GM12878 (cell line): ENCODE measurements around the gene PLAGL1. TPM values are rescaled to one million over a fixed set of nuclear protein-coding genes. Genes with fewer than 3 reads are reported as not detected.

Experiments
- ATAC-seq: fragments of 200-7000 bp; cut with Tn5 transposase; 3 replicates; pipeline ENCODE4 v1.9.1; 2020; ENCODE audit warnings: mild to moderate bottlenecking, moderate library complexity
- Bru-seq: library from RNA; stranded (reverse); fragments of 400-500 nt; gene quantifications from one replicate; lab custom pipeline; 2021; lab: Mats Ljungman, UMichigan
- BruChase-seq, 2 experiments: library from RNA; stranded (reverse); fragments of 400-500 nt; gene quantifications; one replicate each; lab custom pipeline; 2021; lab: Mats Ljungman, UMichigan
- BruUV-seq: library from RNA; stranded (reverse); fragments of 400-500 nt; replicated peaks from 2 replicates; lab custom pipeline; 2021; lab: Mats Ljungman, UMichigan
- CTCF ChIA-PET: fragments of 300-600 bp; sonication (Branson Sonifier 250); formaldehyde crosslinking; extraction: SDS; loops from one replicate; lab custom pipeline; 2021; ENCODE audit warnings: inconsistent platforms; lab: Yijun Ruan, JAX
- POLR2A ChIA-PET: fragments of 350-600 bp; formaldehyde crosslinking; extraction: SDS; loops from one replicate; lab custom pipeline; 2021; ENCODE audit warnings: inconsistent platforms; lab: Charles Lee
- RAD21 ChIA-PET: fragments of 300-600 bp; sonication (Branson Sonifier 250); formaldehyde crosslinking; loops from one replicate; lab custom pipeline; 2023; ENCODE audit warnings: antibody characterized with exemption; ENCODE audit not compliant: unreplicated experiment; lab: Charles Lee
- SMC1A ChIA-PET: fragments of 300-600 bp; sonication (Branson Sonifier 250); formaldehyde crosslinking; loops from one replicate; lab custom pipeline; 2023; ENCODE audit not compliant: unreplicated experiment, uncharacterized antibody; lab: Charles Lee
- DNase-seq: peaks from one replicate; pipeline ENCODE4 v3.0.0-alpha.2; 2011; ENCODE audit warnings: low read depth, low spot score
- FAIRE-seq: peaks from 3 replicates; lab custom pipeline; 2011; peaks lifted over from hg19 to GRCh38; lab: Jason Lieb, UNC
- H2AFZ ChIP-seq: 2 replicates; pipeline ENCODE4 v1.6.0; 2011; ENCODE audit warnings: low read depth, low read length, control low read depth; ENCODE audit not compliant: control insufficient read depth
- H3K27ac ChIP-seq: 2 replicates; pipeline ENCODE4 v1.5.1; 2011; ENCODE audit warnings: control low read depth; ENCODE audit not compliant: control insufficient read depth, insufficient read depth
- H3K27me3 ChIP-seq, 2 experiments: replicated peaks in 1 of 2; 2 replicates each; pipeline versions ENCODE4 v1.6.0 to v1.6.1; 2011; ENCODE audit warnings: low read length in 1 of 2; ENCODE audit not compliant: control insufficient read depth in 2 of 2, insufficient read depth in 2 of 2
- H3K36me3 ChIP-seq, 2 experiments: 2 replicates each; pipeline ENCODE4 v1.5.1; 2011; ENCODE audit warnings: low read length in 1 of 2; ENCODE audit not compliant: control insufficient read depth in 2 of 2, insufficient read depth in 2 of 2
- H3K4me1 ChIP-seq: 2 replicates; pipeline ENCODE4 v1.6.1; 2011; ENCODE audit warnings: mild to moderate bottlenecking, low read length, moderate library complexity, mixed read lengths; ENCODE audit not compliant: control insufficient read depth, insufficient read depth
- H3K4me2 ChIP-seq: 2 replicates; pipeline ENCODE4 v1.6.0; 2011; ENCODE audit warnings: control low read depth; ENCODE audit not compliant: control insufficient read depth, insufficient read depth
- H3K4me3 ChIP-seq: fragments of 200-600 bp; sonication (generic); 2 replicates; pipeline ENCODE4 v1.5.1; 2016
- H3K79me2 ChIP-seq: 2 replicates; pipeline ENCODE4 v1.6.0; 2011; ENCODE audit warnings: low read length; ENCODE audit not compliant: control insufficient read depth, insufficient read depth
- H3K9ac ChIP-seq: 2 replicates; pipeline ENCODE4 v1.8.0; 2011; ENCODE audit warnings: low read length, control low read depth, mixed read lengths; ENCODE audit not compliant: control insufficient read depth, insufficient read depth
- H3K9me3 ChIP-seq: replicated peaks from 3 replicates; pipeline ENCODE4 v1.5.1; 2011; ENCODE audit warnings: mild to moderate bottlenecking, low read length; ENCODE audit not compliant: control insufficient read depth, insufficient read depth
- H4K20me1 ChIP-seq: 2 replicates; pipeline ENCODE4 v1.6.0; 2011; ENCODE audit not compliant: control insufficient read depth, insufficient read depth
- EGR1 ChIP-seq, 2 experiments: IDR thresholded peaks; 1 replicate in 1 of 2; 2 replicates in 1 of 2; pipeline ENCODE4 v1.6.1; 2011 to 2012; ENCODE audit warnings: low read depth in 2 of 2, low read length in 2 of 2, borderline replicate concordance in 1 of 2, mild to moderate bottlenecking in 1 of 2, moderate library complexity in 1 of 2
- HDAC6 ChIP-seq: fragments of 200-600 bp; sonication (generic); IDR thresholded peaks from one replicate; pipeline ENCODE4 v1.8.0; 2017; ENCODE audit warnings: antibody characterized with exemption; ENCODE audit not compliant: unreplicated experiment
- IKZF1 ChIP-seq: fragments of 450-650 bp; conservative IDR thresholded peaks from 2 replicates; pipeline ENCODE4 v1.6.1; 2017; ENCODE audit warnings: antibody characterized with exemption, mild to moderate bottlenecking
- MYC ChIP-seq: IDR thresholded peaks from 2 replicates; pipeline ENCODE4 v1.6.1; 2011; ENCODE audit warnings: mild to moderate bottlenecking, low read length, moderate library complexity, inconsistent platforms; ENCODE audit not compliant: insufficient read depth, insufficient replicate concordance, insufficient read length, severe bottlenecking
- POLR2A ChIP-seq: IDR thresholded peaks from 2 replicates; pipeline ENCODE4 v1.6.1; 2011; ENCODE audit warnings: low read depth, mild to moderate bottlenecking, low read length
- YY1 ChIP-seq: IDR thresholded peaks from 2 replicates; pipeline ENCODE4 v1.6.1; 2011; ENCODE audit warnings: low read depth, mild to moderate bottlenecking, low read length
- ZNF384 ChIP-seq: IDR thresholded peaks from 2 replicates; pipeline ENCODE4 v1.6.1; 2012; ENCODE audit warnings: low read depth, mild to moderate bottlenecking, low read length, improper control_type of control experiment, borderline replicate concordance
- WGBS: methylation state at CpG from one replicate; pipeline ENCODE4 v1.1.6; 2016; ENCODE audit warnings: low lambda C conversion rate; ENCODE audit not compliant: insufficient replicate concordance, insufficient coverage; ENCODE audit errors: missing lambda C conversion rate; 5-methylcytosine and 5-hydroxymethylcytosine counted together
- in situ Hi-C: fragments of 300-500 bp; cut with MboI; formaldehyde crosslinking; loops from 9 replicates; pipeline ENCODE4 v1.14.3; 2018; ENCODE audit warnings: mixed read lengths
- intact Hi-C: fragments of 100-400 bp; cut with micrococcal nuclease; formaldehyde crosslinking; loops from one replicate; pipeline ENCODE4 v1.14.2; 2022; ENCODE audit not compliant: unreplicated experiment
- long read RNA-seq, 2 experiments: library from polyadenylated mRNA; unstranded; transcript quantifications; one replicate each; pipeline ENCODE4 v2.0.0, GENCODE V29; 2019 to 2020
- polyA minus RNA-seq, 3 experiments: library from RNA; depleted of rRNA, polyadenylated mRNA; stranded (reverse); fragments of >200 nt; gene quantifications; 2 replicates each; pipeline ENCODE4 v1.2.3, GENCODE V29; 2011
- polyA plus RNA-seq, 11 experiments: library from polyadenylated mRNA; depleted of rRNA in 4 of 11; unstranded in 6 of 11; stranded (reverse) in 5 of 11; fragments of >200 nt; fragmentation: Nextera tagmentation in 4 of 11; fragmentation: Illumina TruSeq in 1 of 11; extraction: Ambion mirVana in 4 of 11; extraction: Trizol in 1 of 11; gene quantifications; 1 replicate in 1 of 11; 2 replicates in 10 of 11; pipeline versions ENCODE4 v1.2.1 to v1.2.3, GENCODE V29; 2011 to 2016; ENCODE audit warnings: inconsistent platforms in 2 of 11, missing spikeins in 2 of 11, low read depth in 1 of 11
- total RNA-seq, 4 experiments: library from RNA; depleted of rRNA in 3 of 4; stranded (reverse); fragments of >200 nt in 3 of 4; fragmentation: Illumina TruSeq in 1 of 4; extraction: Trizol in 1 of 4; gene quantifications; 2 replicates each; pipeline versions ENCODE4 v1.2.1 to v1.2.3, GENCODE V29; 2013 to 2021
- TF ChIP-seq, protein P1 (sequence below): IDR thresholded peaks from 2 replicates; pipeline ENCODE4 v1.6.1; 2011; ENCODE audit warnings: borderline replicate concordance, low read depth, mild to moderate bottlenecking, moderate library complexity, mixed read lengths, low read length; ENCODE audit not compliant: insufficient read depth; ENCODE audit errors: extremely low read length
- TF ChIP-seq, protein P2 (sequence below): IDR thresholded peaks from 2 replicates; pipeline ENCODE4 v1.6.1; 2012; ENCODE audit warnings: mild to moderate bottlenecking, low read depth, low read length

The PLAGL1 gene, protein sequence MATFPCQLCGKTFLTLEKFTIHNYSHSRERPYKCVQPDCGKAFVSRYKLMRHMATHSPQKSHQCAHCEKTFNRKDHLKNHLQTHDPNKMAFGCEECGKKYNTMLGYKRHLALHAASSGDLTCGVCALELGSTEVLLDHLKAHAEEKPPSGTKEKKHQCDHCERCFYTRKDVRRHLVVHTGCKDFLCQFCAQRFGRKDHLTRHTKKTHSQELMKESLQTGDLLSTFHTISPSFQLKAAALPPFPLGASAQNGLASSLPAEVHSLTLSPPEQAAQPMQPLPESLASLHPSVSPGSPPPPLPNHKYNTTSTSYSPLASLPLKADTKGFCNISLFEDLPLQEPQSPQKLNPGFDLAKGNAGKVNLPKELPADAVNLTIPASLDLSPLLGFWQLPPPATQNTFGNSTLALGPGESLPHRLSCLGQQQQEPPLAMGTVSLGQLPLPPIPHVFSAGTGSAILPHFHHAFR
- 56.9 and 63.3 TPM in 2 replicates for total RNA-seq (2013; cell fraction: nucleolus; rRNA removed)
- total RNA-seq (2014; rRNA removed) (3.3 and 5.4 TPM in 2 replicates), total RNA-seq (2014; rRNA removed; fragmentation: Illumina TruSeq; extraction: Trizol) (3.7 and 4.1 TPM in 2 replicates), total RNA-seq (2021) (7.5 and 8.5 TPM in 2 replicates), polyA plus RNA-seq (2011; rRNA removed) (16.6 and 19.1 TPM in 2 replicates), polyA plus RNA-seq (2014; fragmentation: Illumina TruSeq; extraction: Trizol) (6.4 and 8.8 TPM in 2 replicates), polyA plus RNA-seq (2014; fragmentation: Nextera tagmentation; extraction: Ambion mirVana) (1 to 10 TPM; 2.6 to 2.8 TPM), polyA plus RNA-seq (2014; rRNA removed) (6.0 and 7.4 TPM in 2 replicates), polyA plus RNA-seq (2016; fragmentation: Nextera tagmentation; extraction: Ambion mirVana) (1 to 10 TPM; 5.1 to 7.3 TPM), polyA minus RNA-seq (2011; rRNA and poly(A)+ RNA removed) (22.5 and 23.1 TPM in 2 replicates), Bru-seq, nascent RNA (percentile 62 among the genes with signal in this experiment), BruChase-seq, experiment 1, labeled RNA remaining after a 6-hour chase (percentile 74 among the genes with signal in this experiment), BruChase-seq, experiment 2, labeled RNA remaining after a 2-hour chase (percentile 66 among the genes with signal in this experiment)
- 9.9 TPM for polyA plus RNA-seq (2011; ENCODE audit: low read depth)
- 14.1 and 15.7 TPM in 2 replicates for polyA plus RNA-seq (2011; cell fraction: cytosol; rRNA removed)
- 64.4 and 82.1 TPM in 2 replicates for polyA plus RNA-seq (2011; cell fraction: nucleus; rRNA removed)
- polyA plus RNA-seq (2012): 11.5 and 14.1 TPM in 2 replicates
- polyA minus RNA-seq (2011; cell fraction: cytosol; rRNA and poly(A)+ RNA removed): 5.1 and 6.9 TPM in 2 replicates
- polyA minus RNA-seq (2011; cell fraction: nucleus; rRNA and poly(A)+ RNA removed): 28.7 and 30.2 TPM in 2 replicates
- long read RNA-seq, experiment 1, partial matches to known transcripts: 0 of 2 reads
- long read RNA-seq, experiment 1, other reads (novel, unspliced or antisense): 2 of 2 reads
- long read RNA-seq, experiment 2, partial matches to known transcripts: 0 of 4 reads
- long read RNA-seq, experiment 2, other reads (novel, unspliced or antisense): 4 of 4 reads

DNA sequence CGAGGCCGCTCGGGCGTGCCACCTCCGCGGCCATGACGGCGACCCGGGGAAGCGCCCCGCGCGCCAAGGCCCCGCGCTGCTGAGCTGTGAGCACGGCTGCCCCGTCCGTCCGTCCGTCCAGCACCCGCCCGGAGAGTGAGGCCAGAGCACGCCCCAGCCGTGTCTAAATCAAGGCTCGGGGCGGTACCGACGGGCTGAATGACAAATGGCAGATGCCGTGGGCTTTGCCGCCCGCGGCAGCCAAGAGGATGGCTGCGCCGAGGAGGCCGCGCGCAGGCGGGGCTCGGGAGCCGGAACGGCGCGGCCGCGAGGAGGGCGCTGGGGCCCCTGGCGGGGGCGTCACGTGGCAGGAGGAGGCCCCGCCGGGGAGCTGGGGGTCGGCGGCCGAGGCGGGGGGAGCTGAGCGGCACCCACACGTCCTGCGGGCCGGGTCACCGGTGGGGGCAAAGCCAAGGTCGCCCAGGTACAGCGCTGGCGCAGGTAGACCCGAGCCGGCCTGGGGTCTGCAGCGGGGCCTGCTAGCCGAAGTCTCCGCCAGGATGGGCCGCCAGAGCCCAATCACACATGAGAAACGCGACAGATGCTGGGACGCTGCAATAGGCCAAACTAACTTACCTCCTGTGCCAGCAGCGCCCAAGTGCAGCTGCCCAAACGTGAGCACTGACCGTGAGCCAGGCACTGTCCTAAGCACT lies at the start of gene PLAGL1:
Gene PLAGL1, minus strand, starts transcription at position 140 of the 692 bp plus-strand sequence. CDS start 60,123 bp downstream, outside the sequence.
- BruUV-seq: no TSS peak
- Histone ChIP-seq H2AFZ (peak within 1 kb of the TSS; percentile 55), H3K27ac (no peak within 1 kb of the TSS), H3K4me1 (no peaks in the 10 kb centered on the region), H3K4me2 (peak within 1 kb of the TSS; percentile 46; the same call in 1 of the 2 replicates), H3K79me2 (no peaks in the 10 kb centered on the region), H3K27me3 (peaks cover 0 to 3% of the 10 kb centered on the region in 2 experiments; a peak in 2 of 4 replicates), H4K20me1 (no peaks in the 10 kb centered on the region), H3K9ac (peak within 1 kb of the TSS; percentile 13; the same call in 1 of the 2 replicates), H3K36me3 (no peaks in the 10 kb centered on the region), H3K9me3 (no peaks in the 10 kb centered on the region), H3K4me3 (peak within 1 kb of the TSS; percentile 57)
- WGBS: 51% methylated on average over 31 of the region's 75 CpGs
- POLR2A ChIA-PET: no interaction called here
- FAIRE-seq: no peak
- TF ChIP-seq EGR1 (IDR thresholded peaks at IDR 0.05; ENCODE audit: borderline replicate concordance in 1 of 2, low read depth in 2 of 2, low read length in 2 of 2): peak in 1 of 2 experiments; percentile 39; a peak in 1 of 3 replicates
- TF ChIP-seq POLR2A: peak; percentile 72
- TF ChIP-seq, protein P1, sequence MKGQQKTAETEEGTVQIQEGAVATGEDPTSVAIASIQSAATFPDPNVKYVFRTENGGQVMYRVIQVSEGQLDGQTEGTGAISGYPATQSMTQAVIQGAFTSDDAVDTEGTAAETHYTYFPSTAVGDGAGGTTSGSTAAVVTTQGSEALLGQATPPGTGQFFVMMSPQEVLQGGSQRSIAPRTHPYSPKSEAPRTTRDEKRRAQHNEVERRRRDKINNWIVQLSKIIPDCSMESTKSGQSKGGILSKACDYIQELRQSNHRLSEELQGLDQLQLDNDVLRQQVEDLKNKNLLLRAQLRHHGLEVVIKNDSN: peak; percentile 29
- TF ChIP-seq HDAC6: peak; percentile 41
- no peak for TF ChIP-seq ZNF384
- TF ChIP-seq, protein P2, sequence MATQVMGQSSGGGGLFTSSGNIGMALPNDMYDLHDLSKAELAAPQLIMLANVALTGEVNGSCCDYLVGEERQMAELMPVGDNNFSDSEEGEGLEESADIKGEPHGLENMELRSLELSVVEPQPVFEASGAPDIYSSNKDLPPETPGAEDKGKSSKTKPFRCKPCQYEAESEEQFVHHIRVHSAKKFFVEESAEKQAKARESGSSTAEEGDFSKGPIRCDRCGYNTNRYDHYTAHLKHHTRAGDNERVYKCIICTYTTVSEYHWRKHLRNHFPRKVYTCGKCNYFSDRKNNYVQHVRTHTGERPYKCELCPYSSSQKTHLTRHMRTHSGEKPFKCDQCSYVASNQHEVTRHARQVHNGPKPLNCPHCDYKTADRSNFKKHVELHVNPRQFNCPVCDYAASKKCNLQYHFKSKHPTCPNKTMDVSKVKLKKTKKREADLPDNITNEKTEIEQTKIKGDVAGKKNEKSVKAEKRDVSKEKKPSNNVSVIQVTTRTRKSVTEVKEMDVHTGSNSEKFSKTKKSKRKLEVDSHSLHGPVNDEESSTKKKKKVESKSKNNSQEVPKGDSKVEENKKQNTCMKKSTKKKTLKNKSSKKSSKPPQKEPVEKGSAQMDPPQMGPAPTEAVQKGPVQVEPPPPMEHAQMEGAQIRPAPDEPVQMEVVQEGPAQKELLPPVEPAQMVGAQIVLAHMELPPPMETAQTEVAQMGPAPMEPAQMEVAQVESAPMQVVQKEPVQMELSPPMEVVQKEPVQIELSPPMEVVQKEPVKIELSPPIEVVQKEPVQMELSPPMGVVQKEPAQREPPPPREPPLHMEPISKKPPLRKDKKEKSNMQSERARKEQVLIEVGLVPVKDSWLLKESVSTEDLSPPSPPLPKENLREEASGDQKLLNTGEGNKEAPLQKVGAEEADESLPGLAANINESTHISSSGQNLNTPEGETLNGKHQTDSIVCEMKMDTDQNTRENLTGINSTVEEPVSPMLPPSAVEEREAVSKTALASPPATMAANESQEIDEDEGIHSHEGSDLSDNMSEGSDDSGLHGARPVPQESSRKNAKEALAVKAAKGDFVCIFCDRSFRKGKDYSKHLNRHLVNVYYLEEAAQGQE: no peak
- TF ChIP-seq IKZF1: 0 out of 2 replicates have a peak, but pooled peaks have one; percentile 31
- TF ChIP-seq MYC: no peak
- TF ChIP-seq YY1: peak; percentile 56; the same call in 1 of the 2 replicates
- RAD21 ChIA-PET: no interaction called here
- intact Hi-C loops (no loop called here), in situ Hi-C loops (loop anchor here (25.0 kb wide), 1 partner anchor 1521 kb away; no protein-coding TSS in a partner anchor)
- CTCF ChIA-PET: interaction anchor here (1.1 to 1.4 kb wide), 2 partner anchors 65 to 432 kb away, joined by 4 read pairs; no protein-coding TSS in a partner anchor
- SMC1A ChIA-PET: interaction anchor here (1.3 kb wide), 1 partner anchor 64 kb away, joined by 4 read pairs; no protein-coding TSS in a partner anchor
- DNase-seq: no peak
- peak; percentile 71 for ATAC-seq
